SK-N-SH treated with all-trans-retinoic acid at 6 μM for 48 hours (cell line): Measurements from ENCODE around the gene RHOXF2.
"Not testable (repeated sequence)": the region's sequence is repeated elsewhere in the genome, so short reads cannot be mapped to it uniquely, and the experiment has no call there.

Source experiments
- ATAC-seq: fragments of 200-7000 bp; cut with Tn5 transposase; 3 replicates; pipeline ENCODE4 v1.9.1; 2020; ENCODE audit warnings: mild to moderate bottlenecking, moderate library complexity
- BACH2 ChIP-seq: fragments of 250-450 bp; sonication (Bioruptor Pico); IDR thresholded peaks from 2 replicates; pipeline ENCODE4 v1.9.0; 2021; ENCODE audit warnings: mild to moderate bottlenecking, borderline replicate concordance
- CSDC2 ChIP-seq: fragments of 250-450 bp; sonication (Bioruptor Pico); IDR thresholded peaks from 2 replicates; pipeline ENCODE4 v1.5.0; 2020; ENCODE audit warnings: mild to moderate bottlenecking, moderate library complexity
- GLIS3 ChIP-seq: fragments of 250-450 bp; sonication (Bioruptor Pico); IDR thresholded peaks from 2 replicates; pipeline ENCODE4 v1.5.0; 2020; ENCODE audit warnings: mild to moderate bottlenecking, moderate library complexity
- ISL1 ChIP-seq: fragments of 250-450 bp; sonication (Bioruptor Pico); IDR thresholded peaks from 2 replicates; pipeline ENCODE4 v2.1.2; 2022; ENCODE audit warnings: mild to moderate bottlenecking, moderate library complexity
- OSR1 ChIP-seq: fragments of 250-450 bp; sonication (Bioruptor Pico); IDR thresholded peaks from 2 replicates; pipeline ENCODE4 v1.8.0; 2022; ENCODE audit warnings: moderate library complexity, mild to moderate bottlenecking, inconsistent platforms
- PPARA ChIP-seq: fragments of 250-450 bp; sonication (Bioruptor Pico); IDR thresholded peaks from 2 replicates; pipeline ENCODE4 v1.5.0; 2020; ENCODE audit warnings: mild to moderate bottlenecking, borderline replicate concordance
- TCF4 ChIP-seq: fragments of 250-450 bp; sonication (Bioruptor Pico); IDR thresholded peaks from 2 replicates; pipeline ENCODE4 v1.8.0; 2021; ENCODE audit warnings: mild to moderate bottlenecking, moderate library complexity, borderline replicate concordance
- ZC3H10 ChIP-seq: fragments of 250-450 bp; sonication (Bioruptor Pico); IDR thresholded peaks from 2 replicates; pipeline ENCODE4 v1.5.1; 2021; ENCODE audit warnings: mild to moderate bottlenecking, moderate library complexity
- ZFP3 ChIP-seq: fragments of 250-450 bp; sonication (Bioruptor Pico); IDR thresholded peaks from 2 replicates; pipeline ENCODE4 v1.5.0; 2020; ENCODE audit warnings: mild to moderate bottlenecking, moderate library complexity
- ZNF70 ChIP-seq: fragments of 450-650 bp; formaldehyde crosslinking; IDR thresholded peaks from 2 replicates; pipeline ENCODE4 v1.5.0; 2020; ENCODE audit warnings: mild to moderate bottlenecking, moderate library complexity
- ZNF8 ChIP-seq: fragments of 450-650 bp; formaldehyde crosslinking; IDR thresholded peaks from 2 replicates; pipeline ENCODE4 v1.5.0; 2020; ENCODE audit warnings: mild to moderate bottlenecking, moderate library complexity
- TF ChIP-seq, protein P1 (sequence below): fragments of 250-450 bp; sonication (Bioruptor Pico); IDR thresholded peaks from 2 replicates; pipeline ENCODE4 v1.5.0; 2020; ENCODE audit warnings: mild to moderate bottlenecking, moderate library complexity
- TF ChIP-seq, protein P2 (sequence below): fragments of 250-450 bp; sonication (Bioruptor Pico); IDR thresholded peaks from 2 replicates; pipeline ENCODE4 v1.8.0; 2020; ENCODE audit warnings: mild to moderate bottlenecking, moderate library complexity, borderline replicate concordance
- TF ChIP-seq, protein P3 (sequence below): fragments of 250-450 bp; sonication (Bioruptor Pico); IDR thresholded peaks from 2 replicates; pipeline ENCODE4 v1.8.0; 2021; ENCODE audit warnings: low read depth, mild to moderate bottlenecking, moderate library complexity, borderline replicate concordance
- TF ChIP-seq, protein P4 (sequence below): fragments of 250-450 bp; sonication (Bioruptor Pico); IDR thresholded peaks from 2 replicates; pipeline ENCODE4 v1.5.1; 2020; ENCODE audit warnings: low read depth, mild to moderate bottlenecking, moderate library complexity
- TF ChIP-seq, protein P5 (sequence below): fragments of 250-450 bp; sonication (Bioruptor Pico); IDR thresholded peaks from 2 replicates; pipeline ENCODE4 v1.5.1; 2021; ENCODE audit warnings: mild to moderate bottlenecking, moderate library complexity

The RHOXF2 gene, protein sequence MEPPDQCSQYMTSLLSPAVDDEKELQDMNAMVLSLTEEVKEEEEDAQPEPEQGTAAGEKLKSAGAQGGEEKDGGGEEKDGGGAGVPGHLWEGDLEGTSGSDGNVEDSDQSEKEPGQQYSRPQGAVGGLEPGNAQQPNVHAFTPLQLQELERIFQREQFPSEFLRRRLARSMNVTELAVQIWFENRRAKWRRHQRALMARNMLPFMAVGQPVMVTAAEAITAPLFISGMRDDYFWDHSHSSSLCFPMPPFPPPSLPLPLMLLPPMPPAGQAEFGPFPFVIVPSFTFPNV

DNA sequence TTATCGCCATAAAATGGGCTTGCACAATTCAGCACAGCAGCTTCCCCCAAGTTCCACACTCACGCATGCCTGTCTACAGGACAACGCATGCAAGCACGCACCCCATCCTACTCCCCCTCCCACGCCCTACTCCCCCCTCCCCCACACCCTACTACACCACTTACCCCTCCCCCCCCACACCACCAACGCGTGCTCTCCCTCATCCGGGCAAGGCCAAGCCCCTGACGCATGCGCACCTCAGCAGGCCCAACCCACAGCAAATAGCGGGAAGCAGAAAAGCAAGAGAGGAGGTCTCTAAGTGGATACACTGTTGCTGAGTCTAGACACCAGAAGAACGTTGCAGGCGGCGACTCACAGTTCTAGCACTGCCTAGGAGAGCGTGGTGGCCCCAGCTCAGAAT, at the start of gene RHOXF2:
Gene RHOXF2 (plus strand): TSS at position 301 of the 400 bp plus-strand sequence. CDS start 138 bp downstream, outside the sequence.
- ATAC-seq: not testable (repeated sequence)

DNA sequence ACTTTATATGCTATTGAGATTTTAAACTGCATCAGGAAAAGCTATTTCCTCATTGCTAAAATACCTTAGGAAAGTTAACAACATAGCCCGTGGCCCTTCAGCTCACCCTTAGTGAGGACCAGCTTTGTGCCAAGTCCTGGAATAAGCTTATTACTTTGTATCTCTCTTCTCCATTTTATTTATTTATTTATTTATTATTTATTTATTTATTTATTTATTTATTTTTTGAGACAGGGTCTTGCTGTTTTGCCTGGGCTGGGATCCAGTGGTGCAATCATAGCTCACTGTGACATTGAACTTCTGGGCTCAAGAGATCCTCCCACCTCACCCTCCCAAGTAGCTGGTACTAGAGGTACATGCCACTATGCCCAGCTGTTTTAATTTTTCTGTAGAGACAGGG, 49.0 kb upstream of the RHOXF2 start:
- ATAC-seq: no peak
- TF ChIP-seq ZC3H10 (CRISPR knock-in tag) (no peak), ZFP3 (no peak), CSDC2 (CRISPR knock-in tag) (no peak), OSR1 (CRISPR knock-in tag) (no peak), ISL1 (no peak), BACH2 (CRISPR knock-in tag) (no peak), GLIS3 (no peak), TCF4 (no peak), ZNF70 (CRISPR knock-in tag) (no peak)
- TF ChIP-seq, protein P1, sequence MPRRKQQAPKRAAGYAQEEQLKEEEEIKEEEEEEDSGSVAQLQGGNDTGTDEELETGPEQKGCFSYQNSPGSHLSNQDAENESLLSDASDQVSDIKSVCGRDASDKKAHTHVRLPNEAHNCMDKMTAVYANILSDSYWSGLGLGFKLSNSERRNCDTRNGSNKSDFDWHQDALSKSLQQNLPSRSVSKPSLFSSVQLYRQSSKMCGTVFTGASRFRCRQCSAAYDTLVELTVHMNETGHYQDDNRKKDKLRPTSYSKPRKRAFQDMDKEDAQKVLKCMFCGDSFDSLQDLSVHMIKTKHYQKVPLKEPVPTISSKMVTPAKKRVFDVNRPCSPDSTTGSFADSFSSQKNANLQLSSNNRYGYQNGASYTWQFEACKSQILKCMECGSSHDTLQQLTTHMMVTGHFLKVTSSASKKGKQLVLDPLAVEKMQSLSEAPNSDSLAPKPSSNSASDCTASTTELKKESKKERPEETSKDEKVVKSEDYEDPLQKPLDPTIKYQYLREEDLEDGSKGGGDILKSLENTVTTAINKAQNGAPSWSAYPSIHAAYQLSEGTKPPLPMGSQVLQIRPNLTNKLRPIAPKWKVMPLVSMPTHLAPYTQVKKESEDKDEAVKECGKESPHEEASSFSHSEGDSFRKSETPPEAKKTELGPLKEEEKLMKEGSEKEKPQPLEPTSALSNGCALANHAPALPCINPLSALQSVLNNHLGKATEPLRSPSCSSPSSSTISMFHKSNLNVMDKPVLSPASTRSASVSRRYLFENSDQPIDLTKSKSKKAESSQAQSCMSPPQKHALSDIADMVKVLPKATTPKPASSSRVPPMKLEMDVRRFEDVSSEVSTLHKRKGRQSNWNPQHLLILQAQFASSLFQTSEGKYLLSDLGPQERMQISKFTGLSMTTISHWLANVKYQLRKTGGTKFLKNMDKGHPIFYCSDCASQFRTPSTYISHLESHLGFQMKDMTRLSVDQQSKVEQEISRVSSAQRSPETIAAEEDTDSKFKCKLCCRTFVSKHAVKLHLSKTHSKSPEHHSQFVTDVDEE (CRISPR knock-in tag): no peak
- TF ChIP-seq, protein P2, sequence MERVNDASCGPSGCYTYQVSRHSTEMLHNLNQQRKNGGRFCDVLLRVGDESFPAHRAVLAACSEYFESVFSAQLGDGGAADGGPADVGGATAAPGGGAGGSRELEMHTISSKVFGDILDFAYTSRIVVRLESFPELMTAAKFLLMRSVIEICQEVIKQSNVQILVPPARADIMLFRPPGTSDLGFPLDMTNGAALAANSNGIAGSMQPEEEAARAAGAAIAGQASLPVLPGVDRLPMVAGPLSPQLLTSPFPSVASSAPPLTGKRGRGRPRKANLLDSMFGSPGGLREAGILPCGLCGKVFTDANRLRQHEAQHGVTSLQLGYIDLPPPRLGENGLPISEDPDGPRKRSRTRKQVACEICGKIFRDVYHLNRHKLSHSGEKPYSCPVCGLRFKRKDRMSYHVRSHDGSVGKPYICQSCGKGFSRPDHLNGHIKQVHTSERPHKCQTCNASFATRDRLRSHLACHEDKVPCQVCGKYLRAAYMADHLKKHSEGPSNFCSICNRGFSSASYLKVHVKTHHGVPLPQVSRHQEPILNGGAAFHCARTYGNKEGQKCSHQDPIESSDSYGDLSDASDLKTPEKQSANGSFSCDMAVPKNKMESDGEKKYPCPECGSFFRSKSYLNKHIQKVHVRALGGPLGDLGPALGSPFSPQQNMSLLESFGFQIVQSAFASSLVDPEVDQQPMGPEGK (CRISPR knock-in tag): no peak
- TF ChIP-seq, protein P3, sequence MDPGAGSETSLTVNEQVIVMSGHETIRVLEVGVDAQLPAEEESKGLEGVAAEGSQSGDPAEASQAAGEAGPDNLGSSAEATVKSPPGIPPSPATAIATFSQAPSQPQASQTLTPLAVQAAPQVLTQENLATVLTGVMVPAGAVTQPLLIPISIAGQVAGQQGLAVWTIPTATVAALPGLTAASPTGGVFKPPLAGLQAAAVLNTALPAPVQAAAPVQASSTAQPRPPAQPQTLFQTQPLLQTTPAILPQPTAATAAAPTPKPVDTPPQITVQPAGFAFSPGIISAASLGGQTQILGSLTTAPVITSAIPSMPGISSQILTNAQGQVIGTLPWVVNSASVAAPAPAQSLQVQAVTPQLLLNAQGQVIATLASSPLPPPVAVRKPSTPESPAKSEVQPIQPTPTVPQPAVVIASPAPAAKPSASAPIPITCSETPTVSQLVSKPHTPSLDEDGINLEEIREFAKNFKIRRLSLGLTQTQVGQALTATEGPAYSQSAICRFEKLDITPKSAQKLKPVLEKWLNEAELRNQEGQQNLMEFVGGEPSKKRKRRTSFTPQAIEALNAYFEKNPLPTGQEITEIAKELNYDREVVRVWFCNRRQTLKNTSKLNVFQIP: no peak
- TF ChIP-seq, protein P4, sequence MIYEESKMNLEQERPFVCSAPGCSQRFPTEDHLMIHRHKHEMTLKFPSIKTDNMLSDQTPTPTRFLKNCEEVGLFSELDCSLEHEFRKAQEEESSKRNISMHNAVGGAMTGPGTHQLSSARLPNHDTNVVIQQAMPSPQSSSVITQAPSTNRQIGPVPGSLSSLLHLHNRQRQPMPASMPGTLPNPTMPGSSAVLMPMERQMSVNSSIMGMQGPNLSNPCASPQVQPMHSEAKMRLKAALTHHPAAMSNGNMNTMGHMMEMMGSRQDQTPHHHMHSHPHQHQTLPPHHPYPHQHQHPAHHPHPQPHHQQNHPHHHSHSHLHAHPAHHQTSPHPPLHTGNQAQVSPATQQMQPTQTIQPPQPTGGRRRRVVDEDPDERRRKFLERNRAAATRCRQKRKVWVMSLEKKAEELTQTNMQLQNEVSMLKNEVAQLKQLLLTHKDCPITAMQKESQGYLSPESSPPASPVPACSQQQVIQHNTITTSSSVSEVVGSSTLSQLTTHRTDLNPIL (CRISPR knock-in tag): no peak

DNA sequence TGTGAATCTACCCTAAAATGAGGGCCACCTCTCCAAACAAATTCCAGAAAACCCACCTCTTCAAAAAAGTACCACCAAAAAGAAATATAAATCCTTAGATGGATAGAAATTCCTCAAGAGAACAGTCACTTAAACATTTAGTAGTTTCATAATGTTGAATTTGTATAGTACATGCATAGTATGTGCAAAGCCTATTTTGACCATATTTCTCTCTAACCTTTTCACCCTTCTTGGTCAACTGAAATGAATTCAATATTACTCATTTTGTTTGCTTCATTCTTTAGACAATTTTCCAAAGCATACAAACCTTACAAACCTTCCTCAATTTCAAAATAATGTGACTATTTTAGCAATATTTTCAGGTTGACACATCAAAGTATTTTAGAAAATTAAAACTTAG, 46.8 kb upstream of the RHOXF2 start:
- no peak for TF ChIP-seq ZNF8
- no peak for TF ChIP-seq BACH2 (CRISPR knock-in tag)
- TF ChIP-seq TCF4: no peak
- no peak for TF ChIP-seq PPARA (CRISPR knock-in tag)
- TF ChIP-seq, protein P3: no peak
- TF ChIP-seq, protein P1 (CRISPR knock-in tag): no peak
- no peak for TF ChIP-seq ZC3H10 (CRISPR knock-in tag)
- TF ChIP-seq, protein P4 (CRISPR knock-in tag): no peak
- TF ChIP-seq GLIS3: no peak
- TF ChIP-seq, protein P5, sequence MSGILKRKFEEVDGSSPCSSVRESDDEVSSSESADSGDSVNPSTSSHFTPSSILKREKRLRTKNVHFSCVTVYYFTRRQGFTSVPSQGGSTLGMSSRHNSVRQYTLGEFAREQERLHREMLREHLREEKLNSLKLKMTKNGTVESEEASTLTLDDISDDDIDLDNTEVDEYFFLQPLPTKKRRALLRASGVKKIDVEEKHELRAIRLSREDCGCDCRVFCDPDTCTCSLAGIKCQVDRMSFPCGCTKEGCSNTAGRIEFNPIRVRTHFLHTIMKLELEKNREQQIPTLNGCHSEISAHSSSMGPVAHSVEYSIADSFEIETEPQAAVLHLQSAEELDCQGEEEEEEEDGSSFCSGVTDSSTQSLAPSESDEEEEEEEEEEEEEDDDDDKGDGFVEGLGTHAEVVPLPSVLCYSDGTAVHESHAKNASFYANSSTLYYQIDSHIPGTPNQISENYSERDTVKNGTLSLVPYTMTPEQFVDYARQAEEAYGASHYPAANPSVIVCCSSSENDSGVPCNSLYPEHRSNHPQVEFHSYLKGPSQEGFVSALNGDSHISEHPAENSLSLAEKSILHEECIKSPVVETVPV (CRISPR knock-in tag): no peak
- no peak for TF ChIP-seq ZFP3
- ATAC-seq: no peak
